K562 (cell line): Measurements from ENCODE around the gene TAS2R41. TPM values are rescaled to one million over a fixed set of nuclear protein-coding genes. Genes with fewer than 3 reads are reported as not detected.

ENCODE experiments used
- AFF1 ChIP-seq, 2 experiments: fragments of 450-650 bp; IDR thresholded peaks; 2 replicates each; pipeline ENCODE4 v1.6.1; 2018; ENCODE audit warnings: mild to moderate bottlenecking in 2 of 2, low read depth in 1 of 2; ENCODE audit not compliant: partially characterized antibody in 2 of 2
- ASH1L ChIP-seq: fragments of 450-650 bp; IDR thresholded peaks from 2 replicates; pipeline ENCODE4 v1.6.1; 2018; ENCODE audit warnings: borderline replicate concordance, mild to moderate bottlenecking, low read depth; ENCODE audit not compliant: partially characterized antibody
- BDP1 ChIP-seq: IDR thresholded peaks from 3 replicates; pipeline ENCODE4 v1.6.1; 2011; ENCODE audit not compliant: insufficient read length, insufficient read depth
- BRD9 ChIP-seq: fragments of 450-650 bp; IDR thresholded peaks from 2 replicates; pipeline ENCODE4 v1.6.1; 2018; ENCODE audit warnings: low read depth; ENCODE audit not compliant: partially characterized antibody
- CEBPB ChIP-seq: fragments of 450-650 bp; IDR thresholded peaks from 2 replicates; pipeline ENCODE4 v1.6.1; 2016; ENCODE audit warnings: missing genetic modification characterization, missing compliant biosample characterization
- DMBX1 ChIP-seq: fragments of 250-450 bp; sonication (Bioruptor Pico); IDR thresholded peaks from 2 replicates; pipeline ENCODE4 v1.8.0; 2022; ENCODE audit warnings: inconsistent platforms, mild to moderate bottlenecking, moderate library complexity, borderline replicate concordance
- HNRNPUL1 ChIP-seq: fragments of 200-400 bp; formaldehyde crosslinking; IDR thresholded peaks from 2 replicates; pipeline ENCODE4 v1.6.1; 2017; ENCODE audit warnings: low read length
- L3MBTL2 ChIP-seq: fragments of 450-650 bp; IDR thresholded peaks from 2 replicates; pipeline ENCODE4 v1.6.1; 2016; ENCODE audit warnings: mild to moderate bottlenecking, moderate library complexity
- MLX ChIP-seq, 2 experiments: fragments of 450-650 bp in 1 of 2; sonication (generic) in 1 of 2; formaldehyde crosslinking; conservative IDR thresholded peaks; 2 replicates each; pipeline versions ENCODE4 v1.4.0 to v1.8.1; 2020 to 2022; ENCODE audit warnings: mild to moderate bottlenecking in 1 of 2, missing genetic modification reagents in 1 of 2
- NCOA1 ChIP-seq: fragments of 450-650 bp; IDR thresholded peaks from 2 replicates; pipeline ENCODE4 v1.6.1; 2016; ENCODE audit warnings: low read depth
- NFE2 ChIP-seq: IDR thresholded peaks from 2 replicates; pipeline ENCODE4 v1.6.1; 2014; ENCODE audit warnings: antibody characterized with exemption, low read depth
- NR0B1 ChIP-seq: fragments of 450-650 bp; IDR thresholded peaks from one replicate; pipeline ENCODE4 v1.6.1; 2018; ENCODE audit warnings: mild to moderate bottlenecking, moderate library complexity; ENCODE audit not compliant: partially characterized antibody
- PKNOX1 ChIP-seq: fragments of 450-650 bp; IDR thresholded peaks from 2 replicates; pipeline ENCODE4 v1.6.1; 2016
- RBM14 ChIP-seq: fragments of 200-400 bp; formaldehyde crosslinking; IDR thresholded peaks from 2 replicates; pipeline ENCODE4 v1.6.1; 2018; ENCODE audit warnings: low read depth, mild to moderate bottlenecking, low read length, moderate library complexity, borderline replicate concordance; ENCODE audit not compliant: insufficient read depth
- RBM25 ChIP-seq: fragments of 200-400 bp; formaldehyde crosslinking; IDR thresholded peaks from 2 replicates; pipeline ENCODE4 v1.6.1; 2018; ENCODE audit warnings: low read length, low read depth, moderate library complexity; ENCODE audit not compliant: severe bottlenecking
- SETDB1 ChIP-seq: IDR thresholded peaks from one replicate; pipeline ENCODE4 v1.6.1; 2012; ENCODE audit warnings: low read length, control low read depth, inconsistent platforms
- SMAD4 ChIP-seq: fragments of 250-450 bp; sonication (Bioruptor Pico); conservative IDR thresholded peaks from 2 replicates; pipeline ENCODE4 v1.8.0; 2021; ENCODE audit warnings: inconsistent platforms, mild to moderate bottlenecking, moderate library complexity
- SREBF1 ChIP-seq: fragments of 150-350 bp; IDR thresholded peaks from 2 replicates; pipeline ENCODE4 v1.6.1; 2014; ENCODE audit warnings: antibody characterized with exemption, low read depth, low read length, borderline replicate concordance
- TAL1 ChIP-seq: fragments of 450-650 bp; IDR thresholded peaks from 2 replicates; pipeline ENCODE4 v1.6.1; 2016; ENCODE audit warnings: mild to moderate bottlenecking
- ZBTB26 ChIP-seq: fragments of 450-650 bp; formaldehyde crosslinking; IDR thresholded peaks from 2 replicates; pipeline ENCODE4 v1.4.0; 2022; ENCODE audit warnings: missing genetic modification characterization
- ZNF24 ChIP-seq: fragments of 450-650 bp; IDR thresholded peaks from 2 replicates; pipeline ENCODE4 v1.6.1; 2016
- polyA plus RNA-seq, 8 experiments: library from polyadenylated mRNA; depleted of rRNA in 4 of 8; stranded (reverse) in 5 of 8; unstranded in 3 of 8; fragments of >200 nt; fragmentation: Nextera tagmentation in 2 of 8; fragmentation: Illumina TruSeq in 1 of 8; extraction: Ambion mirVana in 2 of 8; extraction: Trizol in 1 of 8; gene quantifications; 2 replicates each; pipeline versions ENCODE4 v1.2.1 to v1.2.3, GENCODE V29; 2011 to 2014; ENCODE audit warnings: inconsistent platforms in 1 of 8, missing spikeins in 1 of 8
- total RNA-seq, 7 experiments: library from RNA; depleted of rRNA in 6 of 7; stranded (reverse); fragments of >200 nt in 6 of 7; fragmentation: Illumina TruSeq in 2 of 7; extraction: Trizol in 2 of 7; gene quantifications; 2 replicates each; pipeline versions ENCODE4 v1.2.1 to v1.2.3, GENCODE V29; 2011 to 2021; ENCODE audit warnings: low replicate concordance in 1 of 7

Gene TAS2R41
- total and polyA plus RNA-seq, 9 of the 15 experiments (the other 6 are each of a cell fraction or from before 2014, with no cell fraction given): not detected

- TF ChIP-seq SETDB1 (no peak), ZNF24 (no peak), RBM14 (no peak), NFE2 (peak; percentile 50), ZBTB26 (CRISPR knock-in tag) (no peak), ASH1L (no peak), NR0B1 (no peak), PKNOX1 (peak; percentile 74), NCOA1 (no peak), AFF1 (IDR thresholded peaks at IDR 0.05; ENCODE audit: low read depth in 1 of 2, partially characterized antibody in 2 of 2) (no peak), DMBX1 (CRISPR knock-in tag) (no peak), CEBPB (tag) (peak; percentile 52; the same call in 1 of the 2 replicates), HNRNPUL1 (no peak), BRD9 (no peak), TAL1 (peak; percentile 54; the same call in 1 of the 2 replicates), BDP1 (no peak), SMAD4 (peak; percentile 60; the same call in 1 of the 2 replicates), MLX (CRISPR knock-in tag; conservative IDR thresholded peaks at IDR 0.05) (no peak), RBM25 (no peak), SREBF1 (no peak), L3MBTL2 (no peak)
Measured at GRCh38 chr7:143492043-143492471, 14.4 kb downstream of the TAS2R41 start (continued).
